ENCODE measurements around the gene ADGRG3.

Gene ADGRG3

GRCh38 chr16:57622361-57623250 lies 45.5 kb upstream of the ADGRG3 start:
- Mint-ChIP-seq H3K4me1 (peaks cover 50% of the 10 kb centered on the region), H3K27ac (peak overlapping the region; percentile 76 to 92 (median 82)), H3K4me3 (no peak overlapping the region), H3K27me3 (ENCODE audit: low read depth) (peaks cover 27% of the 10 kb centered on the region), H3K9me3 (no peaks in the 10 kb centered on the region), H3K36me3 (ENCODE audit: low read depth) (no peaks in the 10 kb centered on the region)
- no peak for TF ChIP-seq CTCF (IDR thresholded peaks at IDR 0.05; ENCODE audit: unreplicated experiment in 3 of 3)

- no peak for TF ChIP-seq CTCF (IDR thresholded peaks at IDR 0.05; ENCODE audit: unreplicated experiment in 3 of 3)
- no peaks in the 10 kb centered on the region for H3K9me3 Mint-ChIP-seq
- peaks cover 24% of the 10 kb centered on the region for H3K27me3 Mint-ChIP-seq (ENCODE audit: low read depth)
These were observed 44.7 kb upstream of the ADGRG3 start for GRCh38 chr16:57623251-57624043.

GRCh38 chr16:57624044-57624688 lies 43.9 kb upstream of the ADGRG3 start:
- Mint-ChIP-seq H3K9me3 (no peaks in the 10 kb centered on the region), H3K36me3 (ENCODE audit: low read depth) (no peaks in the 10 kb centered on the region), H3K4me1 (peaks cover 59% of the 10 kb centered on the region), H3K4me3 (no peak overlapping the region), H3K27ac (peak overlapping the region; percentile 78 to 92 (median 82)), H3K27me3 (ENCODE audit: low read depth) (peaks cover 24% of the 10 kb centered on the region)
- TF ChIP-seq CTCF (IDR thresholded peaks at IDR 0.05; ENCODE audit: unreplicated experiment in 3 of 3) = no peak

More at GRCh38 chr16:57623251-57624043, 44.7 kb upstream of the ADGRG3 start:
- peak overlapping the region; percentile 76 to 92 (median 82) for H3K27ac Mint-ChIP-seq
- H3K36me3 Mint-ChIP-seq (ENCODE audit: low read depth) = no peaks in the 10 kb centered on the region
- no peak overlapping the region for H3K4me3 Mint-ChIP-seq
- peaks cover 53% of the 10 kb centered on the region for H3K4me1 Mint-ChIP-seq

- Mint-ChIP-seq H3K27me3 (ENCODE audit: low read depth) (peaks cover 24% of the 10 kb centered on the region), H3K4me1 (peaks cover 59% of the 10 kb centered on the region), H3K9me3 (no peaks in the 10 kb centered on the region), H3K4me3 (no peak overlapping the region), H3K27ac (peak overlapping the region; percentile 78 to 92 (median 82)), H3K36me3 (ENCODE audit: low read depth) (no peaks in the 10 kb centered on the region)
- TF ChIP-seq CTCF (IDR thresholded peaks at IDR 0.05; ENCODE audit: unreplicated experiment in 3 of 3) = no peak
These were observed 43.2 kb upstream of the ADGRG3 start for GRCh38 chr16:57624806-57625500.

GRCh38 chr16:57626420-57627170 lies 41.5 kb upstream of the ADGRG3 start:
- Mint-ChIP-seq H3K27ac (peak overlapping the region in 2 of 3 experiments; percentile 40 to 59), H3K4me3 (no peak overlapping the region), H3K4me1 (peaks cover 68% of the 10 kb centered on the region), H3K9me3 (no peaks in the 10 kb centered on the region), H3K36me3 (ENCODE audit: low read depth) (no peaks in the 10 kb centered on the region), H3K27me3 (ENCODE audit: low read depth) (peaks cover 32% of the 10 kb centered on the region)
- TF ChIP-seq CTCF (IDR thresholded peaks at IDR 0.05; ENCODE audit: unreplicated experiment in 3 of 3) = no peak
